Activated CD4-positive, alpha-beta T cell treated with anti-CD3 and anti-CD28 coated beads, Interleukin-2, amount 50 U/mL, for 1 hour (primary cell): Measurements from ENCODE around the gene AHCYL1.

Experiments
- DNase-seq: peaks from one replicate; pipeline ENCODE4 v3.0.0-alpha.2; 2020

The AHCYL1 gene

DNA sequence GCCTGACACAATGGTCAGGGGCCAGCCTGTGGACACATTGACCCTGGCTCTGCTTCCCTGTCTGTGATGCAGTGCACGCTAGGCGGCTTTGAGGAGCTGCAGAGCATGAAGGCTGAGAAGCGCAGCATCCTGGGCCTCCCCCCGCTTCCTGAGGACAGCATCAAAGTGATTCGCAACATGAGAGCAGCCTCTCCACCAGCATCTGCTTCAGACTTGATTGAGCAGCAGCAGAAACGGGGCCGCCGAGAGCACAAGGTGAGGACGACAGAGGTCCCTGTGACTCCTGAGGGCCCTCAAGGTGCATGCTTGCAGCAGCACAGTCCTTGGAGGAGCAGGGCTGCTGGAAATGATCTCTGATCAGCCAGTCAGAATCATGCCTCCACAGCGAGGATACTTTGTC is 58.5 kb downstream of the AHCYL1 start:
- no peak for DNase-seq

DNA sequence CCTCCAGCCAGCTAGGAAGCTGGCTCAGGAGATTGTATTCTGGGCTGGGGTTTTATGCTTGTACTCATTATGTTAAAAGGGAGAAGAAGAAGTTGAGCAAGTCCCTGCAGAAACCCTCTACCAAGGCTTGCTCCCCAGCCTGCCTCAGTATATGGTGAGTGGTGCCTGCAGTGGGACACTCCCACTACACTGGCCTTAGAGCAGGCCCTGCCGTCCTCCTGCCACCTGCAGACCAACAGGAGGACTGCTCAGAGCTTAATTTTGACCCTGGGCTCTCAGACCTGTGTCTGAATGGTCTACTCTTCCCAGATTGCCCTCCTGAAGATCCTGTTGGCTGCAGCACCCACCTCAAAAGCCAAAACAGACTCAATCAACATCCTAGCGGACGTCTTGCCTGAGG is 62.9 kb downstream of the AHCYL1 start:
- no peak for DNase-seq

DNA sequence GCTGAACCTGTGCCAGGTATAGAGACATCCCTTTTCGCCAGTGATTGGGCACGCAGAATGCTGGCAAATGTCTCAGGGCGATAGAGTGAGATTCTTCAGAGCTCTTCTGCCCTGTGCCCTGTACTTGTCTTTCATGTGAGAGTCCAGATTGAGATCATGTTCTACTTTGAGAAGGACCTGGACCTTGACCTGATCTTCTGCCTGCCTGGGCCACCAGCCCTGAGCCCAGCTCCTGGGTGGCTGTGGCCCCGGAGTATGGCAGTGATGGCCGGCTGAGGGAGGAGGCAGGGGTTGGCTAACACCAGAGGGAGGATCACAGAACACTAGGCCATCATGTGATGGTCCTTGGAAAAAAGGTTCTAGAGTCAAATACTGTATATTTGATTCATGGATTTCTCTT is 63.7 kb downstream of the AHCYL1 start:
- no peak for DNase-seq

- no peak for DNase-seq
Measured at GRCh38 chr1:110048923-110049601, 64.5 kb downstream of the AHCYL1 start.

- DNase-seq = no peak
Measured at GRCh38 chr1:110049801-110050601, 65.4 kb downstream of the AHCYL1 start.

- no peak for DNase-seq
Measured at GRCh38 chr1:110050602-110051261, 66.2 kb downstream of the AHCYL1 start.

- no peak for DNase-seq
Measured at GRCh38 chr1:110051262-110051648, 66.7 kb downstream of the AHCYL1 start.

GRCh38 chr1:110053552-110054428 is 69.2 kb downstream of the AHCYL1 start:
- DNase-seq = peak; percentile 70

GRCh38 chr1:110055493-110056284 is 71.1 kb downstream of the AHCYL1 start:
- DNase-seq = no peak

DNA sequence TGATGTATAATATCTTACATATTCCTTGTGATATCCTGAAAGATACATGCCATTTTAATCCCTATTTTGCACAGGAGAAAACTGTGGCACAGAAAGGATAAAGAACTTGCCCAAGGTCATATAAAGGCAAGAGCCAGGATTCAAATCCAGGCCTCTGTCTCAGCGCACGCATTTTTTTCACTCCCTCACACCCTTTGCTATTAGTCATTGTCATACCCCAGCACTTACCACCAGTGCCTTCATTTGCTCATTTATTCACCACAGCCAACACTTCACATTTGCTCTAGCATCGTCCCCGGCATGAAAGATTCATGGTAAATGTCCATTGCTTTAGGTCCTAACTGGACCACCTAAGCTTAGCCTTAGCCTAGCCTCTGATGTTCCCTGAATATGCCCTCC is 71.7 kb downstream of the AHCYL1 start:
- no peak for DNase-seq

DNA sequence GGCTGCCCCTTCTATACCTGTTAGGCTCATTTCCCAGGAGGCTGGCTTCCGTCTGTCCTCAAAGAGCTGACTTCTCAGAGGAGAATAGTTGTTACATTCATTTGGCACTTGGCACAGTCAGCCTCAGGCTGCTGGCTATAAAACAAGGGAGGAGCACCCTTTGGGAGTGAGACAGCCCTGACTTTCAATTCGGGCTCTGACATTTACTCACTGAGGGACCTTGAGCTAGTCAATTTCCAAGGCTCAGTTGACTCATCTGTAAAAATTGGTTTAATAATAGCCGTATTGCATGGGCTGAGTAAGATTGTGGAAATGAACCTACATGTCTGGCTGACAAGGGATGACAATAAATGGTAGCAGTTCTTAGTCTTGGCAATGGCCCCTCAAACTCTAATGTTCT is 72.2 kb downstream of the AHCYL1 start:
- DNase-seq = no peak

DNA sequence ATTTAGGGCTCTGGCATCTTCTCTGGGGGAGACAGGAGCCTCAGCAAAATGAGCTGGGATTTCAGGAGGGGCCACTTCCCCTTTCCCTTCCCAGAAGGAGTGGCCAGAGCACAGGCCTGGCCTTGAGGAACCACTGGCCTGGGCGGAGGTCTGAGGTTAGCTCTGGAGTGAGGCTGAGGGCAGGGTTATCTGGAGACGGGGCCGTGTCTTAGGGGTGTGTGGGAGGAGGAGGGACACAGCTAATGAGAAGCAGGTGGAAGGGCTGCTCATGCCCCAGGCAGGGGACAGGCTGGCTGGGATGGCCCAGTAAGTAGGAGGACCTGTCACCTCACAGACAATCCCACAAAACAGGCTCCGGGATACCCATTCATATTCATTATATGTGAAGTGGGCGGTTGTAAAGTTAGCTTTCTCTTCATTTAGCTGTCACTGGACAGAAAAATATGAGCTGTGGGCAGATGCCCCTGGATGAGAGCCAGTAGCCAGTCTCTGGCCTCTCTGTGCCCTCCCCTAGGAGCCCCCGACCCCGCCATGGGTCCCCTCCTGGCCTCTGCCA is 73.5 kb downstream of the AHCYL1 start:
- DNase-seq = no peak

DNA sequence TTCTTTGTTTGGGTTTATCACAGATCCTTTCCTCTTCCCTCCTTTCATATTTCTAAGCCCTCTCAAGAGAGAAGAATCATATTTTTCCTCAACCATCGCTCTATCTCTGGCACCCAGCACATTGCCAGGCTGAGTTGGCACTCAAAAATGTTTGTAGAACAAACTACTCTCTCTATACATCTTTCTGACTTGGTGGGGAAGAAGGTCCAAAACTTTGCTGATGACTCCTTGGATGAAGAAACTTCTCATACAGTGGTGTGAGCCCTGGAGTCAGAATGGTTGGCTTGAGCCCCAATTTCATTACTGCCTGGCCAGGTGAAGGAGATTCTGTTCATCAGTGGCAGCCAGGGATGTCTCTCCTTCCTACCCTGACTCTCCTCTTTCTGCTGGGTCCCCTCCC is 74.0 kb downstream of the AHCYL1 start:
- DNase-seq = no peak

- DNase-seq = no peak
Measured at GRCh38 chr1:110059133-110059863, 74.7 kb downstream of the AHCYL1 start.

DNA sequence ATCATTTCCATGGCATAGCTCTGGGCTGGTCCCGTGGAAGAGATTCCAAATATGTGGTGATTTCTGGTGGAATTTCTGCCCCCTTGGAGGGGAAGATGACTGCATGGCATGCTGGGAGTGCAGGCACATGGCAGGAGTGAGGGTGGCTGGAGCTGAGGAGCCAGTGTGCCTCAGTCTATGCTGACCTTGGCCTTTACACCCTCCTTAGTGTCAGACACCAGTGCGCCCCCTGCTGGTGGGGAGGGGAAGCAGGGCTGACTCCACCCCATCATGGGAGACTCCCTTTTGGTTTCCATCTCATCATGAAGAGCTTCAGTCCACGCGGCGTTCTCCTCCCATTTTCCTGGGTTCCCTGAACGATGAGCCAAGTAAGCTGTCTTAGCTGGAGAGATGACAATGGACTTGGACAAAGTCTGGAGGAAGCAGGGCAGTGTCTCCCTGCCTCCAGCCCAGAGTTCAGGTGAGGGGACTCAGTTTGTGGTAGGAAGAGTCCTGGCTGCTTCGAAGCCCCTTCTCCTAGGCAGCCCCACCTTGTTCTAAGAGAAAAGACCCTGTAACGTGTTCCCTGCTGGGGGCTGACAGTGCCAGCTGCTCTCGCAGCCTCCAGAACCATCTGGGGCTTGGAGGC is 75.6 kb downstream of the AHCYL1 start:
- DNase-seq = peak; percentile 72

DNA sequence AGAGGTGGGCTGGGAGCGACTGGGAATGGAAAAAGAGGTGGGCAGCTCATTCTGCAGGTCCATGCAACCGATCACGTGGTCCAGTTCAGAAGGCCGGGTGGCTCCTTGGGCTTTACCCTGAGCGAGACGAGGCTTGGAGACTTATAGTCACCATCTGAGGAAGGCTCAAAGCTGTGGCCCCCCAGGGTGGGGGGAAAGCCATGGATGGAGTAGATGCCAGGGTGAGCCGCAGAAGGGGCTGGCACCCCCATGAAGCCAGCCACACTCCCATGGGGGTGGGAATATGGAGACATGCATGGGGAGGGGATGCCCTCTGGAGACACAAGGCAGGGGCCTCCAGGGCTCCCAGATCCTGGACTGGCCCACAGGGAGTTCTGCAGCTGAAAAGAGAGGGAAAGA is 76.1 kb downstream of the AHCYL1 start:
- no peak for DNase-seq

DNA sequence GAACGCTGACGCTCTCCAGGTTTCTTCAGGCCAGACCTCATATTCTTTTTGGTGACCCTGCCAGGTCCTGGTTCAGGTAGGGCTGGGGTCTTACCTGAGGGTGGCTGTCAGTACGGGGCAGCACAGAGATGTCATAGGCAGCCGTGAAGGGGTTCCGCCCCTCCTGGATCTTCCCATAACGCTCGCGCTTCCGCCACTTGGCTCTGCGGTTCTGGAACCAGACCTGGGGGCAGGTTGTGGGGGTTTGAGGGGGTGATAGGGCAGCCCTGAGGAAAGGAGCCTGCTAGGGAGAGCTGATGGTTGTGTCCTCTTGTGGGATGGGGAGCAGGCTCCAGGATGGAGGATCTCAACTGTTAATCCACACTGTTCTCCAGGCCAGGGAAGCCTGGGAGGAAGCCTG is 76.8 kb downstream of the AHCYL1 start:
- no peak for DNase-seq

DNA sequence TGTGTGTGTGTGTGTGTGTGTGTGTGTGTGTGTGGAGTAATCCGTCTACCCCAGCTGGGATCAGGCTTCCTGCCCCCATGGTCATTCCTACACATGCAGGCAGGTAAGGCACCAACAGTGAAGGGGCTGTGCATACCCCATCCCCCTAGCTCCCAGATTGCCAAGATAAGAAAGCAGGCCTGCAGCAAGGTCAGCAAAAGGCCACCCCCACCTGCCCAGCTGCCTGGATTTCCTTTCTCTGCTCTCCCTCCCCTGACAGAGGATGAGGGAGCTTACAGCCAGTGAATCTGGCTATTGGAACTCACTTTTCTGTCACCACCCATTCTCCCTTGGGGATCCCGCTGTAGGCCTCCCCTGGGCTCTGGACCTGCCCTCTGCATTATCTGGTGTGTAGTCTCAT is 78.0 kb downstream of the AHCYL1 start:
- DNase-seq = no peak

GRCh38 chr1:110063781-110064180 is 79.2 kb downstream of the AHCYL1 start:
- DNase-seq = no peak

GRCh38 chr1:110064576-110065337 is 80.2 kb downstream of the AHCYL1 start:
- DNase-seq = no peak
